Keratinocyte (primary cell): ENCODE data around the gene SH2D2A.

Source experiments
- EZH2 ChIP-seq: IDR thresholded peaks from one replicate; pipeline ENCODE4 v1.6.1; 2012; ENCODE audit warnings: inconsistent platforms, mild to moderate bottlenecking, low read length, moderate library complexity
- TF ChIP-seq, protein P1 (sequence below), 3 experiments: IDR thresholded peaks in 1 of 3; conservative IDR thresholded peaks in 1 of 3; optimal IDR thresholded peaks in 1 of 3; 2 replicates in 2 of 3; 3 replicates in 1 of 3; pipeline versions ENCODE3 to v1.5.1; 2011; ENCODE audit warnings: low read length in 3 of 3, mild to moderate bottlenecking in 3 of 3, moderate library complexity in 2 of 3, control low read depth in 1 of 3, inconsistent platforms in 1 of 3; ENCODE audit not compliant: insufficient read depth in 2 of 3; ENCODE audit errors: extremely low read depth in 1 of 3

DNA sequence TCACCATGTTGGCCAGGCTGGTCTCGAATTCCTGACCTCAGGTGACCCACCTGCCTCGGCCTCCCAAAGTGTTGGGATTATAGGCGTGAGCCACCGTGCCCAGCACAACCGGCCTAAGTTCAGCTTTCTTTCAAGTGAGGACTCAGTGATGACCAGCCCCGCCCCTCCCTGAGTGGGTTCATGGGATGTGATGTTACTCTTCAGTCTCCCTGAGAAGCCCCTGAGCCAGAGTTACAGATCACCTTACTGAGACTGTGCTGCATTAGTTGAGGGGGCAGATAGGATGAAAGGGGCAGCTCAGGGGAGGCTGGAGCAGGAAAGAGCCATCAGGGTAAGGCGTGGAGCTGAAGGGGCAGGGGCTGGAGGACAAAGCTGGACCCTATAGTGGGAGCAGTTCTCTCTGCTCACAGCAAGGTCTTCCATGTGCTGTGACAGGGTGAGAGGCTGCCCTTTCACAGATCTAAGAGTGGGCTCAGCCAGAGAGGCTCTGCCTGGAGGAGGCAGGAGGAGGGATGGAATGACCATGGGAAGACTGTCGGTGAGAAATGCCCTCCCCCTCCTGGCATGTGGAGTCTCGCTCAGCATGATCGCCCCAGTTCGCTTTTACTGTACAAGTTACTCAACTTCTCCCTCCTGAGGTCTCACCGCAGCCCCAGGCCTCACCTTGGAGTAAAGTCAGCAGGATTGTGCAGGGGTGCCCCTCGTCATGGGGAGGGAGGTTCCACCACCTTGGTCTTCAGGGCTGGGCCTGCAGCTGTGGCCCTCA, 13.4 kb downstream of the SH2D2A start:
- TF ChIP-seq EZH2 = no peak
- TF ChIP-seq, protein P1, sequence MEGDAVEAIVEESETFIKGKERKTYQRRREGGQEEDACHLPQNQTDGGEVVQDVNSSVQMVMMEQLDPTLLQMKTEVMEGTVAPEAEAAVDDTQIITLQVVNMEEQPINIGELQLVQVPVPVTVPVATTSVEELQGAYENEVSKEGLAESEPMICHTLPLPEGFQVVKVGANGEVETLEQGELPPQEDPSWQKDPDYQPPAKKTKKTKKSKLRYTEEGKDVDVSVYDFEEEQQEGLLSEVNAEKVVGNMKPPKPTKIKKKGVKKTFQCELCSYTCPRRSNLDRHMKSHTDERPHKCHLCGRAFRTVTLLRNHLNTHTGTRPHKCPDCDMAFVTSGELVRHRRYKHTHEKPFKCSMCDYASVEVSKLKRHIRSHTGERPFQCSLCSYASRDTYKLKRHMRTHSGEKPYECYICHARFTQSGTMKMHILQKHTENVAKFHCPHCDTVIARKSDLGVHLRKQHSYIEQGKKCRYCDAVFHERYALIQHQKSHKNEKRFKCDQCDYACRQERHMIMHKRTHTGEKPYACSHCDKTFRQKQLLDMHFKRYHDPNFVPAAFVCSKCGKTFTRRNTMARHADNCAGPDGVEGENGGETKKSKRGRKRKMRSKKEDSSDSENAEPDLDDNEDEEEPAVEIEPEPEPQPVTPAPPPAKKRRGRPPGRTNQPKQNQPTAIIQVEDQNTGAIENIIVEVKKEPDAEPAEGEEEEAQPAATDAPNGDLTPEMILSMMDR (optimal IDR thresholded peaks at IDR 0.05 in 1 of 3, IDR thresholded peaks at IDR 0.05 in 1 of 3, conservative IDR thresholded peaks at IDR 0.05 in 1 of 3; ENCODE audit: extremely low read depth in 1 of 3, insufficient read depth in 2 of 3, low read length in 3 of 3) = no peak
